Nephron (organoid): ENCODE data around the gene TOM1L2.
A peak's percentile ranks its signal among the peaks of the same experiment; 100 is the strongest.

ENCODE experiments used
- H3K27ac Mint-ChIP-seq, 3 experiments: 2 replicates each; pipeline ENCODE4 v1.8.0; 2020; ENCODE audit warnings: mixed read lengths in 3 of 3, mild to moderate bottlenecking in 2 of 3, moderate library complexity in 1 of 3
- H3K27me3 Mint-ChIP-seq: 2 replicates; pipeline ENCODE4 v1.8.0; 2021; ENCODE audit warnings: low read depth, mild to moderate bottlenecking, moderate library complexity, mixed read lengths
- H3K36me3 Mint-ChIP-seq: 2 replicates; pipeline ENCODE4 v1.8.0; 2020; ENCODE audit warnings: low read depth, mixed read lengths
- H3K4me1 Mint-ChIP-seq: 2 replicates; pipeline ENCODE4 v1.8.0; 2020; ENCODE audit warnings: mixed read lengths
- H3K4me3 Mint-ChIP-seq, 3 experiments: 2 replicates each; pipeline ENCODE4 v1.8.0; 2020; ENCODE audit warnings: mild to moderate bottlenecking in 3 of 3, mixed read lengths in 3 of 3, moderate library complexity in 2 of 3
- H3K9me3 Mint-ChIP-seq: 2 replicates; pipeline ENCODE4 v1.8.0; 2020; ENCODE audit warnings: mixed read lengths
- CTCF ChIP-seq, 3 experiments: fragments of 200-600 bp; sonication (generic); IDR thresholded peaks; one replicate each; pipeline ENCODE4 v1.5.0; 2021; ENCODE audit warnings: antibody characterized with exemption in 3 of 3; ENCODE audit not compliant: unreplicated experiment in 3 of 3

TOM1L2 gene

GRCh38 chr17:17922070-17922614 lies 50.1 kb downstream of the TOM1L2 start:
- Mint-ChIP-seq H3K4me1 (peaks cover 41% of the 10 kb centered on the region), H3K27ac (peak overlapping the region; percentile 92 to 93 (median 93)), H3K36me3 (no peaks in the 10 kb centered on the region), H3K4me3 (peak overlapping the region; percentile 3 to 58 (median 7)), H3K27me3 (no peaks in the 10 kb centered on the region), H3K9me3 (no peaks in the 10 kb centered on the region)
- TF ChIP-seq CTCF (IDR thresholded peaks at IDR 0.05; ENCODE audit: unreplicated experiment in 3 of 3), result no peak

DNA sequence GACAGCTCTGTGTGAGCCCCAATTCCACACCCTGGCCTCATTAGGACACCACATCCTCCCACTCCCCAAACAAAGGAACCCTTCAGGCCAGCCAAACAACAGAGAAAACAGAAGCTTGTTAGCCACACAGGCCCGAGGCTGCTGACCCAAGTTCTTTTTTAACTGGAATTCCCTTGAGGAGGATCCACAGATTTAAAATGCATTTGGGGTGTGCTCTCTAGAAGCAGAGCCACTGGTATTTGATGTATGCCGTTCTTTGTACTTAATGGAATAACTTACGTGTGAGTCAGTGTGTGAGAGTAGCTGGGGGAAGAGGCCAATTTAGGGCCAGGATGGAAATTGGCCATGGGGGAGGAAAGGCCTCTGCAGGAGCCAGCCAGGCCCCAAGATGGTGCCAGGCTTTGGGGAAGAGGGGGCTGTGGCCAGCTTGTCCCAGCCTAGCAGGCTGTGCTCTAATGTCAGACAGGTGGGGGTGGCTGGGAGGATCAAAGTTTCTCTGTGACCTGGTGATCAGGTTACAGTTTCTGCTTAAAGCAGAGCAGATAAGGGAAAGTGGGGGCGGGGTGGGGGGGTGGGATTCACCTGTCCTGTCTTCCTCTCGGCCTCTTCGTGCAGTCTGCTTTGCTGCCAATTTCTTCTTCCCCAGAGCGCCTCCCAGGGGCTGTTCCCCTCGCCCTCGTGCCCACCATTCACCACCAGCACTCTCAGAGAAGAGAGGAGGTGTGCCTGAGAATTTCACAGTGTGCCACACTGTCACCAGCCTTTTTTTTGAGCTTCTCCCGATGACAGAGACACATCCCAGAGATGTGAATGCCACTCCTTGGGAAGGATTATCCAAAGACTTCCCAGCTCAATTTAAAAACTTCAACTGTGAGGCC lies 50.8 kb downstream of the TOM1L2 start:
- H3K4me1 Mint-ChIP-seq, result peaks cover 35% of the 10 kb centered on the region
- no peak for TF ChIP-seq CTCF (IDR thresholded peaks at IDR 0.05; ENCODE audit: unreplicated experiment in 3 of 3)
- H3K9me3 Mint-ChIP-seq, result no peaks in the 10 kb centered on the region
- H3K36me3 Mint-ChIP-seq, result no peaks in the 10 kb centered on the region
- peak overlapping the region; percentile 3 to 58 (median 26) for H3K4me3 Mint-ChIP-seq
- H3K27ac Mint-ChIP-seq, result peak overlapping the region; percentile 92 to 93 (median 93)
- no peaks in the 10 kb centered on the region for H3K27me3 Mint-ChIP-seq

DNA sequence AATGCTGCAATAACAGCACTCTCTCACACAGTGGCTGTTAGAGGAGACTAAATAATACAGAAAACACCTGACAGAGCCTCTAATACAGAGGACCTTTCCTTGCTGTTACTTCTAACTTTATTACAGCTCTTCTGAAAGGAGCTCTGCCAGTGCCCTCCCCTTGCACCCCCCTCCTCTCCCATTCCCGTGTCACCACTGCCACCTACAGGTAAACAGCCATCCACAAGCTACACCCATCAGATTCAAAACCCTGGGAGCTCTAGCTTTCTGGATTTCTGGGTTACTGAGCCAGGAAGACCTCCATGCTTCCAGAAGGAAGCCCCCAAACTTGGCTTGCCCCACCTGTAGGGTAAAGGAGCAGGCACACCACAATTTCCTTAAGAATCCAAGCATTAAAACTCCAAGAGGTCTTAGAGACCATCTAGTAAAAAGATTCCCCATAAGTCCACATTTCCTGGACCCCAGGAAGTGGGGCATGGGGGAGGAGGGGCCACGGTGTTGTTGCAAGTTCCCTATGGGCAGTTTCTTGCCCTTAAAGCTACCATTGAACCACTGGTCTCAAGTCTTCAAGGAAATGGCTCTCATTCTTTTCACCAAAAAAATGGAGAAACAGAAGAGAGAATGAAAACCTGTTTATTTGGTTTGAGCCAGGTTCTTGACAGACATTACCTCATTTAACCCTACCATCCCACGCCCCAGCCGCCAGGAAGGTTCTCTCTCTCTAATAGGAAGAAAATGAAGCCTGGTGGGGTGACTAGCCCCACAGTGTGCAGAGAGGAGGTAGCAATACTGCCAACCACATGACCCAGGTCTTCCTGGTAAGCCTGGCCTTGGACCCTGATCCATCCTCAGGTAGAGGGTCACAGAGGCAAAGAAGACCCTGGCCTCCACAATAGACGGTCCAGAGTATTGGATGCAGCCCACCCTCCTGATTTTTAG lies 52.8 kb downstream of the TOM1L2 start:
- H3K4me3 Mint-ChIP-seq, result no peak overlapping the region
- H3K27me3 Mint-ChIP-seq, result no peaks in the 10 kb centered on the region
- H3K27ac Mint-ChIP-seq, result peak overlapping the region; percentile 21 to 90 (median 72)
- H3K9me3 Mint-ChIP-seq, result no peaks in the 10 kb centered on the region
- H3K36me3 Mint-ChIP-seq, result no peaks in the 10 kb centered on the region
- H3K4me1 Mint-ChIP-seq, result peaks cover 42% of the 10 kb centered on the region
- TF ChIP-seq CTCF (IDR thresholded peaks at IDR 0.05; ENCODE audit: unreplicated experiment in 3 of 3), result peak; percentile 65 to 78 (median 74)

- no peak overlapping the region for H3K27ac Mint-ChIP-seq
Observed at GRCh38 chr17:17917394-17917793, 54.8 kb downstream of the TOM1L2 start.

GRCh38 chr17:17915183-17915582 lies 57.0 kb downstream of the TOM1L2 start:
- TF ChIP-seq CTCF (IDR thresholded peaks at IDR 0.05; ENCODE audit: unreplicated experiment in 3 of 3), result no peak
- H3K36me3 Mint-ChIP-seq, result peaks cover 11% of the 10 kb centered on the region
- H3K9me3 Mint-ChIP-seq, result no peaks in the 10 kb centered on the region
- H3K27me3 Mint-ChIP-seq, result no peaks in the 10 kb centered on the region
- peak overlapping the region; percentile 4 to 85 (median 69) for H3K27ac Mint-ChIP-seq
- no peak overlapping the region for H3K4me3 Mint-ChIP-seq
- H3K4me1 Mint-ChIP-seq, result peaks cover 39% of the 10 kb centered on the region

More at GRCh38 chr17:17917394-17917793, 54.8 kb downstream of the TOM1L2 start:
- Mint-ChIP-seq H3K9me3 (no peaks in the 10 kb centered on the region), H3K27me3 (no peaks in the 10 kb centered on the region), H3K36me3 (peaks cover 6% of the 10 kb centered on the region), H3K4me1 (peaks cover 48% of the 10 kb centered on the region), H3K4me3 (no peak overlapping the region)
- no peak for TF ChIP-seq CTCF (IDR thresholded peaks at IDR 0.05; ENCODE audit: unreplicated experiment in 3 of 3)
